K562 (cell line): ENCODE data around the gene FOXN1. TPM values are rescaled to one million over a fixed set of nuclear protein-coding genes. Genes with fewer than 3 reads are reported as not detected.

Experiments
- BCL6 ChIP-seq: fragments of 250-450 bp; sonication (Bioruptor Pico); IDR thresholded peaks from 2 replicates; pipeline ENCODE4 v1.4.0; 2020
- E2F4 ChIP-seq: sonication (generic); formaldehyde crosslinking; IDR thresholded peaks from 2 replicates; pipeline ENCODE4 v1.8.0; 2022; ENCODE audit warnings: mild to moderate bottlenecking, low read depth, missing genetic modification reagents
- ETV1 ChIP-seq: fragments of 450-650 bp; conservative IDR thresholded peaks from 2 replicates; pipeline ENCODE4 v1.6.1; 2016; ENCODE audit warnings: missing genetic modification characterization, control low read depth, low read depth, missing compliant biosample characterization
- HMG20A ChIP-seq: fragments of 450-650 bp; formaldehyde crosslinking; conservative IDR thresholded peaks from 2 replicates; pipeline ENCODE4 v1.4.0; 2020; ENCODE audit warnings: mild to moderate bottlenecking, mixed read lengths
- ILK ChIP-seq: fragments of 450-650 bp; IDR thresholded peaks from 2 replicates; pipeline ENCODE4 v1.6.1; 2016; ENCODE audit warnings: missing genetic modification characterization, low read depth, mild to moderate bottlenecking, missing compliant biosample characterization, moderate library complexity, borderline replicate concordance
- KDM1A ChIP-seq, 2 experiments: fragments of 450-650 bp; IDR thresholded peaks; 2 replicates each; pipeline ENCODE4 v1.6.1; 2016; ENCODE audit warnings: mild to moderate bottlenecking in 2 of 2
- MAFG ChIP-seq: fragments of 450-650 bp; conservative IDR thresholded peaks from 2 replicates; pipeline ENCODE4 v1.6.1; 2016; ENCODE audit warnings: missing genetic modification characterization, missing compliant biosample characterization
- NFYB ChIP-seq: IDR thresholded peaks from 2 replicates; pipeline ENCODE4 v1.6.1; 2011; ENCODE audit warnings: mild to moderate bottlenecking, moderate library complexity; ENCODE audit not compliant: insufficient read length; ENCODE audit errors: extremely low read depth
- PTRF ChIP-seq: fragments of 450-650 bp; IDR thresholded peaks from 2 replicates; pipeline ENCODE4 v1.6.1; 2016; ENCODE audit warnings: mild to moderate bottlenecking, missing genetic modification characterization, missing compliant biosample characterization
- PYGO2 ChIP-seq: fragments of 450-650 bp; IDR thresholded peaks from 2 replicates; pipeline ENCODE4 v1.6.1; 2016; ENCODE audit warnings: mild to moderate bottlenecking, missing genetic modification characterization, moderate library complexity, missing compliant biosample characterization
- SMARCB1 ChIP-seq: IDR thresholded peaks from 2 replicates; pipeline ENCODE4 v1.6.1; 2011; ENCODE audit warnings: improper control_type of control experiment, low read depth; ENCODE audit not compliant: insufficient read length
- SNRNP70 ChIP-seq: fragments of 200-400 bp; formaldehyde crosslinking; optimal IDR thresholded peaks from 2 replicates; pipeline ENCODE3; 2017; ENCODE audit warnings: low read depth, low read length
- ZBED1 ChIP-seq: IDR thresholded peaks from 2 replicates; pipeline ENCODE4 v1.6.1; 2014
- ZBTB40 ChIP-seq, 2 experiments: fragments of 450-650 bp in 1 of 2; sonication (generic) in 1 of 2; formaldehyde crosslinking in 1 of 2; IDR thresholded peaks; 2 replicates each; pipeline versions ENCODE4 v1.7.1 to v1.9.0; 2016 to 2022; ENCODE audit warnings: inconsistent platforms in 1 of 2, mild to moderate bottlenecking in 1 of 2, missing genetic modification reagents in 1 of 2
- ZBTB7A ChIP-seq: IDR thresholded peaks from 2 replicates; pipeline ENCODE4 v1.6.1; 2011; ENCODE audit warnings: low read depth, mild to moderate bottlenecking, low read length, moderate library complexity, borderline replicate concordance; ENCODE audit not compliant: control insufficient read depth
- ZFPM2 ChIP-seq: fragments of 250-450 bp; sonication (Bioruptor Pico); IDR thresholded peaks from 2 replicates; pipeline ENCODE4 v1.5.1; 2022; ENCODE audit warnings: mild to moderate bottlenecking
- ZNF507 ChIP-seq: conservative IDR thresholded peaks from 2 replicates; pipeline ENCODE4 v1.6.1; 2017; ENCODE audit warnings: missing genetic modification characterization, missing compliant biosample characterization
- ZNF699 ChIP-seq: fragments of 250-450 bp; sonication (Bioruptor Pico); IDR thresholded peaks from 2 replicates; pipeline ENCODE4 v1.8.0; 2021; ENCODE audit warnings: mild to moderate bottlenecking, moderate library complexity; ENCODE audit not compliant: insufficient replicate concordance
- polyA plus RNA-seq, 8 experiments: library from polyadenylated mRNA; depleted of rRNA in 4 of 8; stranded (reverse) in 5 of 8; unstranded in 3 of 8; fragments of >200 nt; fragmentation: Nextera tagmentation in 2 of 8; fragmentation: Illumina TruSeq in 1 of 8; extraction: Ambion mirVana in 2 of 8; extraction: Trizol in 1 of 8; gene quantifications; 2 replicates each; pipeline versions ENCODE4 v1.2.1 to v1.2.3, GENCODE V29; 2011 to 2014; ENCODE audit warnings: inconsistent platforms in 1 of 8, missing spikeins in 1 of 8
- total RNA-seq, 7 experiments: library from RNA; depleted of rRNA in 6 of 7; stranded (reverse); fragments of >200 nt in 6 of 7; fragmentation: Illumina TruSeq in 2 of 7; extraction: Trizol in 2 of 7; gene quantifications; 2 replicates each; pipeline versions ENCODE4 v1.2.1 to v1.2.3, GENCODE V29; 2011 to 2021; ENCODE audit warnings: low replicate concordance in 1 of 7

Gene FOXN1
- total and polyA plus RNA-seq, 9 of the 15 experiments (the other 6 are each of a cell fraction or from before 2014, with no cell fraction given) = not detected

GRCh38 chr17:28527181-28527681, 21.1 kb downstream of the FOXN1 start (continued):
- TF ChIP-seq E2F4 (no peak), ZNF507 (tag) (no peak), ILK (tag) (no peak), BCL6 (CRISPR knock-in tag) (no peak), SMARCB1 (no peak), PTRF (tag) (no peak), ETV1 (no peak), KDM1A (IDR thresholded peaks at IDR 0.05) (peak; percentile 93 to 95), SNRNP70 (no peak), ZNF699 (CRISPR knock-in tag) (no peak), MAFG (tag) (no peak), ZFPM2 (CRISPR knock-in tag) (no peak), ZBED1 (peak; percentile 78; the same call in 1 of the 2 replicates), NFYB (no peak), ZBTB40 (IDR thresholded peaks at IDR 0.05) (no peak), ZBTB40 (CRISPR knock-in tag; IDR thresholded peaks at IDR 0.05) (no peak), PYGO2 (no peak), ZBTB7A (peak; percentile 86), HMG20A (CRISPR knock-in tag) (no peak)
